ENCODE results near the gene ALPI. TPM values are rescaled to one million over a fixed set of nuclear protein-coding genes. Genes with fewer than 3 reads are reported as not detected.
A peak's percentile ranks its signal among the peaks of the same experiment; 100 is the strongest.
"Not testable (repeated sequence)": the region's sequence is repeated elsewhere in the genome, so short reads cannot be mapped to it uniquely, and the experiment has no call there.

ALPI gene
- polyA plus RNA-seq, 4 donors, result 37.7 to 261 (median 131) TPM

DNA sequence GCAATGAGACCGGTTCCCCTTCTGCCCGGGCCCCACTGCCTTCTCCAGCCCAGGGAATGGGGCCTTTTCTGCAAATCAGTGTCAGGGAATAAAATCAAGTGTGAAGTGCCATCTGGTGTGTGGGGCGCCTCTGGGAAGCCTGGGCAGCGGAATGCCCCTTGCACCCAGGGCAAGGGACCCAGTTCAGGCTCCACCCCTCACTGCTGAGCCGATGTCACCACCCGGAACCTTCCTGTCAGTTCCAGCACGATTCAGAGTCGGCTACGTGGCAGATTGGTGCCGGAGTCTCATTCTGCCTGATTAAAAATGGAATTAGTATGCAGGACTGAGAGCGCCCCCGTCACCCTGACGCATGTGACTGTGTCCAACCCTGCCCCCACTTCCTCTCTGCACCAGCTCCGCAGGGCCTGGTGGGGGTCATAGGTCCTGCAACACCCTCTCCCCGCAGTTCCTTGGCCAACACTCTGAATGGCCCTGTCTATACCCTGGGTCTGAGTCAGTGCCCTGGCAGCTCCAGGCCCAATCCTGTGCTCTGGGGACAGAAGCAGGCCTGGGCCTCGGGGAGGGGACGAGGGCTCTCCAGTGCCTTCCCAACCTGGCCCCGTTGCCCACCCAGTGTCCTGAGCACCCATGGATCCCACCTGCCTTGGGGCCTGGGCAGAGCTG lies 8.2 kb upstream of the ALPI start:
- DNase-seq (peak; percentile 94 to 97), FAIRE-seq (no peak)

DNA sequence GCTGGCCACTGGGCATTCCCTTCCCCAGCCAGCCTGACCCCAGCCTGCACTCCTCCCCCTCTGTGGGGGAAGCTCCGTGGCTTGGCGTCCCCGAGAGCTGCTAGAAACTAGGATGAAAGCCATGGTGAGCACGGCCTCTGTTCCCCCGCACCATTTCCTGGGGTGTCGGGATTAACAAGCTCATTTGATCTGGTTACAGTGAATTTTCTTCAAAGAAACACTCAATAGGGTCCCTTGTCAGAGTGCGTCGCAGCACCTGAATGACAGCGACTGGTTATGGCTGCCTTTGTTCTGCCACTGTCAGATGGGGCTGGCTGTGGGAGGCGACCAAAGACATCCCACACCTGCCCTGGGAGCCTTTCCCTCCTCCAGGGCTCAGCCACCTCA lies 7.7 kb upstream of the ALPI start:
- DNase-seq (no peak), FAIRE-seq (no peak)
- Histone ChIP-seq H3K27ac (ENCODE audit: low read depth in 1 of 3, low read length in 2 of 3) (peak overlapping the region; percentile 91 to 93 (median 92)), H3K9me3 (ENCODE audit: control insufficient read depth in 2 of 2, insufficient read depth in 1 of 2, low read depth in 1 of 2, low read length in 1 of 2) (no peaks in the 10 kb centered on the region), H3K4me1 (ENCODE audit: control insufficient read depth in 3 of 3, insufficient read depth in 2 of 3, low read depth in 1 of 3, low read length in 2 of 3) (peaks cover 2 to 24% (median 4%) of the 10 kb centered on the region in 3 donors), H3K36me3 (ENCODE audit: control insufficient read depth in 3 of 3, insufficient read depth in 2 of 3, low read depth in 1 of 3, low read length in 3 of 3) (no peaks in the 10 kb centered on the region), H3K4me3 (ENCODE audit: low read depth in 1 of 3, low read length in 3 of 3) (no peak overlapping the region), H3K27me3 (ENCODE audit: control insufficient read depth in 3 of 3, insufficient read depth in 3 of 3, low read length in 3 of 3) (no peaks in the 10 kb centered on the region)
- WGBS, 3 donors, result 76 to 78% (median 77%) methylated on average over 10 of the region's 10 CpGs

More for the DNA sequence above, 8.2 kb upstream of the ALPI start:
- Histone ChIP-seq H3K27me3 (ENCODE audit: control insufficient read depth in 3 of 3, insufficient read depth in 3 of 3, low read length in 3 of 3) (no peaks in the 10 kb centered on the region), H3K9me3 (ENCODE audit: control insufficient read depth in 2 of 2, insufficient read depth in 1 of 2, low read depth in 1 of 2, low read length in 1 of 2) (no peaks in the 10 kb centered on the region), H3K36me3 (ENCODE audit: control insufficient read depth in 3 of 3, insufficient read depth in 2 of 3, low read depth in 1 of 3, low read length in 3 of 3) (no peaks in the 10 kb centered on the region), H3K4me1 (ENCODE audit: control insufficient read depth in 3 of 3, insufficient read depth in 2 of 3, low read depth in 1 of 3, low read length in 2 of 3) (peaks cover 2 to 21% (median 4%) of the 10 kb centered on the region in 3 donors), H3K4me3 (ENCODE audit: low read depth in 1 of 3, low read length in 3 of 3) (no peak overlapping the region), H3K27ac (ENCODE audit: low read depth in 1 of 3, low read length in 2 of 3) (peak overlapping the region; percentile 91 to 93 (median 92))
- WGBS, 3 donors, result 27 to 60% (median 34%) methylated on average over 18 of the region's 18 CpGs

DNA sequence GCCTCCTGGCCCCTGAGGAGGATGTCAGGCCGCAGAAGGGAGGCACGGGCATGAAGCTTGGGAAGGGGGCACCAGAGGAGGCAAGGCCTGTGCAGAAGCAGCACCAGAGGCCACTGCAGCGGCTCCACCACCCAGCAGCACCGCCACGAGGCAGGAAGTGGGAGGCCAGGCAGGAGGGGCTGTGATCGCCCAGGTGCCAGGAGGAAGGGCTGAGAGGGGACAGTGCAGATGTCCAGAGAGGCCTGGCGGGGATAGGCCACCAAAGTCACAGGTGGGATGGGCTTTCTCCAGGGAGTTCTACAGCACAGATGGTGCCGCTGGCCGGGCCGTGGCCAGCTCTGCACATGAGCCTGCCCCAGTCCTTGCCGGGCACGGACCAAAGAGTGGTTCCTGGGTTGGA lies 6.0 kb upstream of the ALPI start:
- Histone ChIP-seq H3K4me1 (ENCODE audit: control insufficient read depth in 3 of 3, insufficient read depth in 2 of 3, low read depth in 1 of 3, low read length in 2 of 3) (peaks cover 2 to 36% (median 4%) of the 10 kb centered on the region in 3 donors), H3K9me3 (ENCODE audit: control insufficient read depth in 2 of 2, insufficient read depth in 1 of 2, low read depth in 1 of 2, low read length in 1 of 2) (no peaks in the 10 kb centered on the region), H3K36me3 (ENCODE audit: control insufficient read depth in 3 of 3, insufficient read depth in 2 of 3, low read depth in 1 of 3, low read length in 3 of 3) (no peaks in the 10 kb centered on the region), H3K27me3 (ENCODE audit: control insufficient read depth in 3 of 3, insufficient read depth in 3 of 3, low read length in 3 of 3) (no peaks in the 10 kb centered on the region), H3K4me3 (ENCODE audit: low read depth in 1 of 3, low read length in 3 of 3) (no peak overlapping the region), H3K27ac (ENCODE audit: low read depth in 1 of 3, low read length in 2 of 3) (no peak overlapping the region)
- no peak for DNase-seq
- FAIRE-seq, result no peak
- 72 to 80% (median 78%) methylated on average over 12 of the region's 12 CpGs for WGBS, 3 donors

DNA sequence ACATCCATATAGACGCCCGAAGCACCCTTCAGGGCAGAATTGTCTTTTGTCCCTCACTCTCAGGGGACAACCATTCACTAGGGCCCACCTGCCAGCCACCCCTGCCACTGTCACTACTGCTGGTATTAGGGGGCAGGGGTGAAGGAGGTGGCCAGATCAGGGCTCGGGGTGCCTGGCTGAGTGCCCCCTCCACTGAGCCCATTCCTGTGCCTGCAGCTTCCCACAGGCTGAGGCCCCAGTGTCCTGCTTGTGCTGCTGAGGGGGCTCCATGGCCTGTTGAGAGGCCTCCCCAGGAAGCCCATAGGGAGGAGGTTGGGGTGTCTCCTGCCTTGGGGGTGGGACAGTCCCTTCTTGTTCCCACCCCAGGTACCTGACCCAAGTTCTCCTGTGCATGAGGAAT lies 4.3 kb upstream of the ALPI start:
- not testable (repeated sequence) for H3K9me3 ChIP-seq (ENCODE audit: control insufficient read depth in 2 of 2, insufficient read depth in 1 of 2, low read depth in 1 of 2, low read length in 1 of 2); H3K4me3 ChIP-seq (ENCODE audit: low read depth in 1 of 3, low read length in 3 of 3); H3K36me3 ChIP-seq (ENCODE audit: control insufficient read depth in 3 of 3, insufficient read depth in 2 of 3, low read depth in 1 of 3, low read length in 3 of 3); DNase-seq; FAIRE-seq; H3K27me3 ChIP-seq (ENCODE audit: control insufficient read depth in 3 of 3, insufficient read depth in 3 of 3, low read length in 3 of 3); H3K27ac ChIP-seq (ENCODE audit: low read depth in 1 of 3, low read length in 2 of 3)
- peaks cover 3 to 47% (median 5%) of the 10 kb centered on the region in 3 donors for H3K4me1 ChIP-seq (ENCODE audit: control insufficient read depth in 3 of 3, insufficient read depth in 2 of 3, low read depth in 1 of 3, low read length in 2 of 3)
- WGBS, 3 donors, result 86 to 96% (median 90%) methylated on average over 3 of the region's 3 CpGs

DNA sequence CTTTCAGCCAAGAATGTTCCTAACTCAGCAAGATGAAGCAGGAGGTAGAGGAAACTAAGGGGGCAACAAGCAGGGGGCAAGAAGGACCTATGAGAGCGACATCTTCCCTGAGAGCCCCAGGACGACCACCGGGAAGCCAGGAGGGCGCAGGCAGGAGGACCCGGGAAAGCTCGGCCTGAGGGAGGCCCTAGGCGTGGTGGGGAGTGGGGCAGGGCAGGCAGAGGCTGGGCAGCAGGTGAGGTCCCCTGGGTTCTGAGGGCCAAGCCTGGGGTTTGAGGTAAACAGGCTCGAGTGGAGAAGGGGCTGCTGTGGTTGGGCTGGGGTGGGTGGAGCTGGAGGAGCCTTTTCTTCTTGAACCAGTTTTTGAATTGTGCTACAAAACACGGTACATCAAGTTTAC lies 1.3 kb upstream of the ALPI start:
- no peak for FAIRE-seq
- WGBS, 3 donors, result 83 to 91% (median 86%) methylated on average over 9 of the region's 9 CpGs
- H3K27me3 ChIP-seq (ENCODE audit: control insufficient read depth in 3 of 3, insufficient read depth in 3 of 3, low read length in 3 of 3), result peaks cover 0 to 14% (median 8%) of the 10 kb centered on the region in 3 donors
- H3K4me3 ChIP-seq (ENCODE audit: low read depth in 1 of 3, low read length in 3 of 3), result no peak overlapping the region
- peaks cover 0 to 4% of the 10 kb centered on the region in 2 donors for H3K9me3 ChIP-seq (ENCODE audit: control insufficient read depth in 2 of 2, insufficient read depth in 1 of 2, low read depth in 1 of 2, low read length in 1 of 2)
- peaks cover 0 to 56% (median 2%) of the 10 kb centered on the region in 3 donors for H3K4me1 ChIP-seq (ENCODE audit: control insufficient read depth in 3 of 3, insufficient read depth in 2 of 3, low read depth in 1 of 3, low read length in 2 of 3)
- DNase-seq, result no peak
- peak overlapping the region in 2 of 3 donors; percentile 93 to 95 for H3K27ac ChIP-seq (ENCODE audit: low read depth in 1 of 3, low read length in 2 of 3)
- H3K36me3 ChIP-seq (ENCODE audit: control insufficient read depth in 3 of 3, insufficient read depth in 2 of 3, low read depth in 1 of 3, low read length in 3 of 3), result peaks cover 0 to 32% (median 0%) of the 10 kb centered on the region in 3 donors

DNA sequence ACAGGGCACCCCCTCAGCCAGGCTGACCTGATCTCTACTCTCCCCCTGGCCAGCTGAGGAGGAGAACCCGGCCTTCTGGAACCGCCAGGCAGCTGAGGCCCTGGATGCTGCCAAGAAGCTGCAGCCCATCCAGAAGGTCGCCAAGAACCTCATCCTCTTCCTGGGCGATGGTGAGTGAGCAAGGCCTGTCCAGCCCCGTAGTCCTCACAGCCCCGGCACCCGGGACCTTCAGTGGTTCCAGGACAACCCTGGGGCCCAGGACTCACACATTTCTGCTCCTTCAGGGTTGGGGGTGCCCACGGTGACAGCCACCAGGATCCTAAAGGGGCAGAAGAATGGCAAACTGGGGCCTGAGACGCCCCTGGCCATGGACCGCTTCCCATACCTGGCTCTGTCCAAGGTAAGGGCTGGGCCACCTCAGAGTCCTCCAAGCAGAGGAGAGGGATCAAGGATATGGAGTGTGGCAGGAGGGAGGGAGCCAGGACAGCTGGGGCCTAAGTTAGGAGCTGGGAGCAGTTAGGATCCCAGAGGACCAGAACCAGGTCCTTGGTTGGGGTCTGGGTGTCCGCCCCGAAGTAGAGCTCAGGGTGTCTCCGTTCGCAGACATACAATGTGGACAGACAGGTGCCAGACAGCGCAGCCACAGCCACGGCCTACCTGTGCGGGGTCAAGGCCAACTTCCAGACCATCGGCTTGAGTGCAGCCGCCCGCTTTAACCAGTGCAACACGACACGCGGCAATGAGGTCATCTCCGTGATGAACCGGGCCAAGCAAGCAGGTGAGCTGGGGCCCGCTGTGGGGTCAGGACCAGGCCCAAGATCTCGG lies 555 bp downstream of the ALPI start:
- peak overlapping the region; percentile 65 to 95 (median 85) for H3K27ac ChIP-seq (ENCODE audit: low read depth in 1 of 3, low read length in 2 of 3)
- H3K27me3 ChIP-seq (ENCODE audit: control insufficient read depth in 3 of 3, insufficient read depth in 3 of 3, low read length in 3 of 3), result peaks cover 0 to 16% (median 8%) of the 10 kb centered on the region in 3 donors
- H3K9me3 ChIP-seq (ENCODE audit: control insufficient read depth in 2 of 2, insufficient read depth in 1 of 2, low read depth in 1 of 2, low read length in 1 of 2), result peaks cover 0 to 4% of the 10 kb centered on the region in 2 donors
- H3K36me3 ChIP-seq (ENCODE audit: control insufficient read depth in 3 of 3, insufficient read depth in 2 of 3, low read depth in 1 of 3, low read length in 3 of 3), result peaks cover 0 to 34% (median 0%) of the 10 kb centered on the region in 3 donors
- FAIRE-seq (no peak), DNase-seq (no peak)
- peaks cover 0 to 58% (median 2%) of the 10 kb centered on the region in 3 donors for H3K4me1 ChIP-seq (ENCODE audit: control insufficient read depth in 3 of 3, insufficient read depth in 2 of 3, low read depth in 1 of 3, low read length in 2 of 3)
- H3K4me3 ChIP-seq (ENCODE audit: low read depth in 1 of 3, low read length in 3 of 3), result peak overlapping the region in 2 of 3 donors; percentile 31 to 77
- WGBS, 3 donors, result 86 to 91% (median 87%) methylated on average over 27 of the region's 27 CpGs

DNA sequence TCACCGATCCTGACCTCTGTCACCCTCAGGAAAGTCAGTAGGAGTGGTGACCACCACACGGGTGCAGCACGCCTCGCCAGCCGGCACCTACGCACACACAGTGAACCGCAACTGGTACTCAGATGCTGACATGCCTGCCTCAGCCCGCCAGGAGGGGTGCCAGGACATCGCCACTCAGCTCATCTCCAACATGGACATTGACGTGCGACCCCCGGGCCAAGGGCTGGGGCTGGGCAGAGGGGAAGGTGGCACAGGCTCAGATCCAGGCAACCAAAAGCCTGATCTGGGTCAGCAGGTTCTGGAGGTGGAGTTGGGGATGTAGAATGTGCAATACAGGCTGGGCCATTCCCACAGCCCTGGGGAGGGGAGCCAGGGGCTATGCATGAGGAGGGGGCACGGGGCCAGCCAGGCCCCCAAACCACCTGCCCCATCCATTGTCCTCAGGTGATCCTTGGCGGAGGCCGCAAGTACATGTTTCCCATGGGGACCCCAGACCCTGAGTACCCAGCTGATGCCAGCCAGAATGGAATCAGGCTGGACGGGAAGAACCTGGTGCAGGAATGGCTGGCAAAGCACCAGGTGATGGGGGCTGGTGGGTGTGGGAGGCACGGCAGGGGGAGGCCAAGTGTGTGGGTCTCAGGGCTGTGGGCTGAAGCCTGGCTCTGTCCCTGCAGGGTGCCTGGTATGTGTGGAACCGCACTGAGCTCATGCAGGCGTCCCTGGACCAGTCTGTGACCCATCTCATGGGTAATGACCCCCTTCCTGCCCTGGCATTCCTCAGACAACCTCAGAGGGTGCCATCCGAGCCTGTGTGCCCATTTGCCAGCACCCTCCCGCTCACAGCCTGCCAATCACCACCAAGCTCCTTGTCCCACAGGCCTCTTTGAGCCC lies 1.4 kb downstream of the ALPI start:
- 88 to 95% (median 88%) methylated on average over 21 of the region's 21 CpGs for WGBS, 3 donors
- peaks cover 0 to 58% (median 2%) of the 10 kb centered on the region in 3 donors for H3K4me1 ChIP-seq (ENCODE audit: control insufficient read depth in 3 of 3, insufficient read depth in 2 of 3, low read depth in 1 of 3, low read length in 2 of 3)
- FAIRE-seq (no peak), DNase-seq (no peak)
- peaks cover 0 to 16% (median 8%) of the 10 kb centered on the region in 3 donors for H3K27me3 ChIP-seq (ENCODE audit: control insufficient read depth in 3 of 3, insufficient read depth in 3 of 3, low read length in 3 of 3)
- H3K36me3 ChIP-seq (ENCODE audit: control insufficient read depth in 3 of 3, insufficient read depth in 2 of 3, low read depth in 1 of 3, low read length in 3 of 3), result peaks cover 0 to 34% (median 0%) of the 10 kb centered on the region in 3 donors
- peak overlapping the region in 2 of 3 donors; percentile 31 to 77 for H3K4me3 ChIP-seq (ENCODE audit: low read depth in 1 of 3, low read length in 3 of 3)
- peaks cover 0 to 4% of the 10 kb centered on the region in 2 donors for H3K9me3 ChIP-seq (ENCODE audit: control insufficient read depth in 2 of 2, insufficient read depth in 1 of 2, low read depth in 1 of 2, low read length in 1 of 2)
- H3K27ac ChIP-seq (ENCODE audit: low read depth in 1 of 3, low read length in 2 of 3), result peak overlapping the region in 2 of 3 donors; percentile 85 to 95

All from small intestine (tissue), 7 donors.